Hematopoietic multipotent progenitor cell treated with erythropoietin and hydrocortisone succinate and interleukin-3 and kit ligand, for 6 days (in vitro differentiated cells): ENCODE data around the gene EFHB.
A peak's percentile ranks its signal among the peaks of the same experiment; 100 is the strongest.
"Not testable (repeated sequence)": the region's sequence is repeated elsewhere in the genome, so short reads cannot be mapped to it uniquely, and the experiment has no call there.

Source experiments
- DNase-seq: peaks from one replicate; pipeline ENCODE4 v3.0.0-alpha.2; 2015

EFHB gene

GRCh38 chr3:19934098-19934566, at the start of gene EFHB:
Gene EFHB, minus strand, starts transcription at chr3:19934217. Its CDS starts 199 bp downstream, at chr3:19934018.
- peak; percentile 80 for DNase-seq

DNA sequence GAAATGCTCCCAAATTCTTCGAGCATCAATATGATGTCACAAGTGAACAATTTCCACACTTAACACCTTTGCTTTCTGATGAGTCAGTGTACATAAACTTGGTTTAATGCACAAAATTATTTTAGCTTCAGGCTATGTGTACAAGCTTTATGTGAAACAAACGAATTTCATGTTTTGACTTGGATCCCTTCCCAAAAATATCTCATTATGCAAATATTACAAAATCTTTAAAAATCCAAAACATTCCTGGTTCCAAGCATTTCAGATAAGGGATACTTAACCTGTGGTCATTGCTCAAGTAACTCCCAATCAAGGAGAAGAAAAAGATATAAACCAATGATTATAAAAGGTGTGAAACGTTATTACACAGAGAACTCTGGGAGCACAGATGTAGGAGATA, 38.0 kb upstream of the EFHB start:
- DNase-seq = no peak

DNA sequence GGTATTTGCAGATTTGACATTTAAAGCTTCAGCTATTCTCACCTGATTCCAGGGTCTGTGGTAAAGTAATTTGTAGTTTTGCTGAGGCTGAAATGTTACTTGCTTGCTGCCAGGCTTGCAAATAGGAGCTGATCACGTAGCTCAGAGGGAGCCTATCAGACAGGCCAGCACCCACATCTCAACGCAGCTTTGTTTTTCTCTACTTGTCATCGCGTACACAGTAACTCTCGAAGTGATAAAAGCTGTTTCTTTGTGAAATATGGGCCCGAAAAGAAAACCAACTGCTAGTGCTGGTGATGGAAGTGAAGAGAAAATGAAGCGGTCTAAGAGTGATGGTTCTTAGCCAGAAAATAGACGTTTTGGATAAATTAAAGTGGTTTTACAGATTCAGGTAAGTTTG, 36.3 kb upstream of the EFHB start:
- no peak for DNase-seq

GRCh38 chr3:19967812-19968211, 33.8 kb upstream of the EFHB start:
- peak; percentile 49 for DNase-seq

DNA sequence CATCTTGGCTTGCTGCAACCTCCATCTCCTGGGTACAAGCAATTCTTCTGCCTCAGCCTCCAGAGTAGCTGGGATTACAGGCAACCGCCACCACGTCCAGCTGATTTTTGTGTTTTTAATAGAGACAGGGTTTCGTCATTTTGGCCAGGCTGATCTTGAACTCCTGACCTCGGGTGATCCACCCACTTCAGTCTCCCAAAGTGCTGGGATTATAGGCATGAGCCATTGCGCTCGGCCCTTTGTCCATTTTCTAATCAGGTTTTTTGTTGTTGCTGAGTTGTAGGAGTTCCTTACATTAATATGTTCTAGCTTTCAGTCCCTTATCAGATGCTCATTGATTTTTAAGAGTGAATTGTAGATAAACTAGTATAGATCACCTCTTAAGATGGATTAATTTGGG, 33.2 kb upstream of the EFHB start:
- DNase-seq = no peak

DNA sequence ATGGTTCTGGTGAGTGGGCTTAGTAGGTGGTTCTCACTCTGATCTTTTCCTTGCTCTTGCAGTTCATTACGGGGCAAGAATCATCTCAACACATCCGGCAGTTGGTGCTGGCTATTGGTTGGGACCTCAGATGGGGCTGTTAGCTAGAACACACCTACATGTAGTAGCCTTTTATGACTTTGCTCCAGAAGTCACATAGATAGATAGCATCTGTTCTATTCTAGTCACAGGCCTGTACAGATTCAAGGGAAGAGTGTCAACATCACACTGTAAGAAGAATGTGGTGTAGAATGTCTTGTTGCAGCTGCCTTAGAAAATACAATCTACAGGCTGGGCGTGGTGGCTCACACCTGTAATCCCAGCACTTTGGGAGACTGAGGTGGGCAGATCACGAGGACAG, 27.9 kb upstream of the EFHB start:
- DNase-seq = no peak

- peak; percentile 67 for DNase-seq
These were observed 26.7 kb upstream of the EFHB start for GRCh38 chr3:19960696-19961095.

- no peak for DNase-seq
These were observed 25.5 kb upstream of the EFHB start for GRCh38 chr3:19959505-19959904.

DNA sequence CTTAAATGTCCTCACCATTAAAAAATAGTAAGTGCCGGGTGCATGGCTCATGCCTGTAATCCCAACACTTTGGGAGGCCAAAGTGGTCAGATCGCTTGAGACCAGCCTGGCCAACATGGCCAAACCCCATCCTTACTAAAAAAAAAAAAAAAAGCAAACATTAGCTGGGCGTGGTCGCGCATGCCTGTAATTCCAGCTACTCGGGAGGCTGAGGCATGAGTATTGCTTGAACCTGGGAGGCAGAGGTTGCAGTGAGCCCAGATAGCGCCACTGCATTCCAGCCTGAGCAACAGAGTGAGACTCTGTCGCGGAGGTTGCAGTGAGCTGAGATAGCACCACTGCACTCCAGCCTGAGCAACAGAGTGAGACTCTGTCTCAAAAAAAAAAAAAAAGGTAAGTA, 23.3 kb upstream of the EFHB start:
- DNase-seq = not testable (repeated sequence)

DNA sequence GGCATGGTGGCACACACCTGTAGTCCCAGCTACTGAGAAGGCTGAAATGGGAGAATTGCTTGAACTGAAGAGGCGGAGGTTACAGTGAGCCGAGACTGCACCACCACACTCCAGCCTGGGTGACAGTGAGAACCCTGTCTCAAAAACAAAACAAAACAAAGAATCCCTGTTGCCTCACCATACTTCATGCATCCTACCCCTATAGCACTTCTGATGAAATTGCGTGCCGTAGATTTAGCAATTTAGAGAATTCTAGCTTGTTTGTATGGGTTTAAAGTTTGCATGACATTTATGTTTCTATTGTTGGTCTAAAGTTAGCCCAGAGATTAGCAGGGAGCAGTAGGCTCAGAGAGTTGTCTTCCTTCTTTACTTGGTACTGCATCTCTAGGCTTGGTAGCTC, 20.7 kb upstream of the EFHB start:
- no peak for DNase-seq

- no peak for DNase-seq
These were observed 16.3 kb upstream of the EFHB start for GRCh38 chr3:19950316-19950715.

- no peak for DNase-seq
These were observed 14.2 kb upstream of the EFHB start for GRCh38 chr3:19948226-19948591.

DNA sequence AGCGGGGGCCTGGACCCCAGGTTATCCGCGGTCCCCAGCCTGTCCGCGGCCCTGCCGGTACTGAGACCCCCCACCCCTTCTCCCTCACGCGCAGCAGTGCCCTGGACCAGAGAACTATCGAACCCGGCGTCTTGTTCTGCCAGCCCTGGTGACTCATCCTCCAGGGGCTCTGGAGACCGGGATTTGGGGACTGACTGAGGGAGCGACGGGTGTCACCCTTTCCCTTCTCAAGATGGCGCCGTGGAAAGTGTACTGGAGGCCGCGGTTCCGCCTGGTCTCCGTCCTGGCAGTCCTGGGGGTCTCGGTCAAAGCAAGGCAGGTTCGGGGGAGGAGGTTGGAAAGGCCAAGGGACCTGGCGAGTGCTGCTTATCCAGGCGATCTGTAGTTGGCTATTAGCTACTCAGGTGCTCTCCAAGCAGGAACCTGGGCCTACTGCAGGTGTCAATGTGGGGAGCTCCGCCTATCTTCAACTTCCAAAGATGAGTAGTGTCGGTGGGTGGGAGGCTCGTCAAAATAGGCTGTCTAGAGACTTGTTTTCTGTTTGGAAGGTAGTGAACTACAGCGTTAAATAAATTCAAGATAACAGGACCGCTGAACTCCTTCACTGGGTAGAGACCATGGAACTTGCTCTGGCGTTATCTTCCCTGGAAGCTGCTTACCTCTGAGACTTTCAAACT, 13.7 kb upstream of the EFHB start:
- peak; percentile 72 for DNase-seq

DNA sequence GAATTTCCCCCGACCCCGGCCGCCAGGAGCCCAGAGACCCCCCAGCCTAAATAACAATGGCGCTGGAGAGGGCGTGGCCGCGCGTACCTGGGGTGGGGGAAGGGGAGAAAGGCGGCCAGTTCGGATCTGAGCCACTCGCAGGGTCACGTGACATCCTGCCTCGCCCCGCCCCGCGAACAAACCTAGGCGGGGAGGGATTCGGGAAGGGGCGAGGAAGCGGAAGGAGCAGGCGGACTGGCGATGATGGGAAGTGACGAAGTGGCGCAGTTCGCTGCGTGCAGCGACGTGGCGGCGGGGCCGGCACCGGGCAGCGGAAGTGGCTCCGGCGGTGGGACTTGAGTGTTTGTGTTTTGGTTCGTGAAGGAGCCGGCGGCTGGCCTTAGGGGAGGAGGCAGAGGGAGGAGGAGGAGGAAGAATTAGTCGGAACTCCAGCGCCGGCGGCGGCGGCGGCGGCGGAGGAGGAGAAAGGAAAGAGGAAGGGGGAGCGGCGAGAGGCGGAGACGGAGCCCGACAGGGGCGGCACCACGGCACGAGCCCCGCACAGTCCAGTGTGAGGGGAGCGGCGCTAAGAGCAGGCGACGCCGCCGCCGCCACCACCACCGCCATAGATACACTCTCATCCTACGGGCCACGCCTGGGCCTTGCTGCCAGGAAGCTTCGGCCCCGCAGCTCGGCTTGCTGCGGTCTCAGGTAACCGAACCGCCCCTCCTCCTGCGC, 13.0 kb upstream of the EFHB start, which contains the start of gene RAB5A:
Gene RAB5A, plus strand, starts transcription at position 266 of the 717 bp plus-strand sequence. CDS start 3,802 bp downstream, outside the sequence.
- DNase-seq = peak; percentile 99

GRCh38 chr3:19945969-19946831, 12.2 kb upstream of the EFHB start:
- DNase-seq = no peak

GRCh38 chr3:19945534-19945933, 11.5 kb upstream of the EFHB start:
- no peak for DNase-seq

DNA sequence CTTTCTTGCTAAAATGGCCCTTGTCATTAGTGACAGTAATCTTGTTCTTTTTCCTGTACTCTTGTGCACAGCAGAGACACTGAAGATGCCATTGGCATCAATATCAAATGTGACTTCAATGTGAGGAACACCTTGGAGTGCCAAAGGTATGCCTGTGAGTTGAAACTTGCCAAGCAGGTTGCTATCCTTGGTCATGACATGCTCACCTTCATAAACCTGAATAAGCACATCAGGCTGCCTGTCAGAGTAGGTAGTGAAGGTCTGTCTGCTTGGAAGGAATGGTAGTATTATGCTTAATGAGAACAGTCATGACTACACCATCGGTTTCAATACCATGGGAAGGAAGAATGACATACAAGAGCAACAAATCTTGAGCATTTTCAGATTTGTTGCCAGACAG, 6.6 kb upstream of the EFHB start:
- no peak for DNase-seq

- no peak for DNase-seq
These were observed 4.2 kb upstream of the EFHB start for GRCh38 chr3:19938295-19938627.

DNA sequence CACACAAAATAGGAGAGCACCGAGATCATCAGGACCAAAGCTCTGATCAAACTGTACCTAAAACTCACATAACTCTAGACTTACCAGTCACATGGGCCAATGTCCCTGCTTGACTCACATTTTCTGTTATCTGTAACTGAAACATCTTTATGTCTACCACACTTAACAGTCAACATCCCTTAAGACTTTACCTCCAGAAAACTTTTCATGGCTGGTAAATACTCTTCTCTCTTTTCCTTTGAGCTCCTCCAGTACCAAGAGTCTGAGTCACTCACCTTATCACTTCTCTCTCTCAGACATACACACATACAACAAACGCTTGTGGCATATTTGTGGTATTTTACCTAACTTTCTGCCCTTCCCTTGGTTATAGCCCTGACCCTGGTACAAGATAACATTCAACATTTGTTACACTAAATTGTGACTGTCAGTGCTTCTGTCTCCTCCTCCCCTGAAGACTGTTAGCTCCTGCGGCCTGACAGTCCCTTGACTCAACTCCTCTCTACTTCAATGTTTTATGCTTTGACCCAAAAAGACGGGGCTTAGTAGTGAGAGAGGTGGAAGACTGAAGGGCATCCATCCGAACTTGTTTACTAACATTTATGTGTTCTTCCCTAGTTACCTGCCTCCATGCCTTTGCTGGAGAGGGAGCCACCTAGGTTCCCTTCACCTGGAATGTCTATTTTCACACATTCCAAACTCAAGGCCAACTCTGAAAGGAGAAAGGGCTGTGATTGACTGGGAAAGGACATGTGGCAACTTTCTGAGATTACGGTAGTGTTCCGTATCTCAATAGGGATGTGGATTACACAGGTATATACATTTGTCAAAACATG, 3.7 kb upstream of the EFHB start:
- DNase-seq = peak; percentile 93

DNA sequence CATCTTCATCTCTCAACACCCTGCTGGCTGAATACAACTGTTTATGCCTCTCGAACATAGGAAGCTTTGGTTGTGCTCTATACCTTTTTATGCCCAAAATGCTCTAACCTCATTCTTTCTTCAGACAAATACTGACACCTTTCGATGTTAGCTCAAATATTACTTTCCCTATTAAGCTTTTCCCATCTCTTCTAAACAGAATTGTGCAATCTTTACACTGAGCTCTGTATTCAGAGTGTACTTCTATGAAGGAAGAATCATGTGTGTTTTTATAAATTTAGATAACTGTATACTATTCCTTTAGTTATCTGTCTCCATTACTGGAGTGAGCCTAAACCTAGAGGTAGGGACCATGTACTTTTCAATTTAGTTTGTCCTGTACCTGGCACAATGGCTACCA, 1.6 kb downstream of the EFHB start:
- DNase-seq = no peak

- DNase-seq = peak; percentile 59
These were observed 2.2 kb downstream of the EFHB start for GRCh38 chr3:19931767-19932188.

DNA sequence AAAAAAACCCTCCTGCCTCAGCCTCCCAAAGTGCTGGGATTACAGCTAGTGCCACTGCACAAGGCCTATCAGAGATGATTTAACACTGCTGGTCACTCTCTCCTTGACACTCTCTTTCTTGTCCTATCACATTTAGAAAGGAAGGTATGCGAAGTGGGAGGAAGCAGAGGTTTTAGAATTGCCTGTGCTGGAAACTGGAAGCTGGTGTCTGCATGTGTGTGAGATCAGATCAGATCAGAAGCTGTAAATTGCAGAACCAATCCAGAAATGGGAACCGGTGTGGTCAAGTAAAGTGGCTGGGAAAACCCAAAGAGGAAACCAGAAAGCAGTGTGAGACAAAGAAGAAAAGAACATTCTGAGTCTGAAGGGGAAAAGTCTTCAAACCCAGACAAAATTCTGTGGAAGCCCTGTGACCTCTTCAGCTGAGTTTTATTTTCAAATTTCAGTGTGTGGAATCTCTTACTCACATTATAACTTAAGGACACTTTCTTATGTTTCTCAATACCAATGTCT, 2.8 kb downstream of the EFHB start:
- peak; percentile 62 for DNase-seq
